GM18870 (cell line): ENCODE results near the gene RPS6KA2.
A peak's percentile ranks its signal among the peaks of the same experiment; 100 is the strongest.

Source experiments
- ATAC-seq: cut with Tn5 transposase; IDR thresholded peaks from one replicate; pipeline ENCODE4 v1.9.1; 2021; ENCODE audit warnings: moderate library complexity; ENCODE audit not compliant: unreplicated experiment

RPS6KA2 gene

GRCh38 chr6:166636191-166636933, 9.3 kb upstream of the RPS6KA2 start:
- no peak for ATAC-seq

- ATAC-seq = no peak
These were observed 8.2 kb upstream of the RPS6KA2 start for GRCh38 chr6:166635013-166635970.

DNA sequence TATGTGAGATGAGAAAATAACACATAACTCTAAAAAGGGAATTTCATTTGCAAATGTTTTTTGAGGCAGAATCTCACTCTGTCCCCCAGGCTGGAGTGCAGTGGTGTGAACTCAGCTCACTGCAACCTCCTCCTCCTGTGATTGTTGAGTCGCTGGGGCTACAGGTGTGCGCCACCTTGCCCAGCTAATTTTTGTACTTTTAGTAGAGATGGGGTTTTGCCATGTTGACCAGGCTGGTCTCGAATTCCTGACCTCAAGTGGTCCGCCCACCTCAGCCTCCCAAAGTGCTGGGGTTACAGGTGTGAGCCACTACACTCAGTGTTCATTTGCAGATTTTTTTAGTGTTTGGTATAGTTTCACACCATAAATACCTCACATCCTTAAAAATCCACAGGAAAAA, 7.5 kb upstream of the RPS6KA2 start:
- ATAC-seq = peak; percentile 6

DNA sequence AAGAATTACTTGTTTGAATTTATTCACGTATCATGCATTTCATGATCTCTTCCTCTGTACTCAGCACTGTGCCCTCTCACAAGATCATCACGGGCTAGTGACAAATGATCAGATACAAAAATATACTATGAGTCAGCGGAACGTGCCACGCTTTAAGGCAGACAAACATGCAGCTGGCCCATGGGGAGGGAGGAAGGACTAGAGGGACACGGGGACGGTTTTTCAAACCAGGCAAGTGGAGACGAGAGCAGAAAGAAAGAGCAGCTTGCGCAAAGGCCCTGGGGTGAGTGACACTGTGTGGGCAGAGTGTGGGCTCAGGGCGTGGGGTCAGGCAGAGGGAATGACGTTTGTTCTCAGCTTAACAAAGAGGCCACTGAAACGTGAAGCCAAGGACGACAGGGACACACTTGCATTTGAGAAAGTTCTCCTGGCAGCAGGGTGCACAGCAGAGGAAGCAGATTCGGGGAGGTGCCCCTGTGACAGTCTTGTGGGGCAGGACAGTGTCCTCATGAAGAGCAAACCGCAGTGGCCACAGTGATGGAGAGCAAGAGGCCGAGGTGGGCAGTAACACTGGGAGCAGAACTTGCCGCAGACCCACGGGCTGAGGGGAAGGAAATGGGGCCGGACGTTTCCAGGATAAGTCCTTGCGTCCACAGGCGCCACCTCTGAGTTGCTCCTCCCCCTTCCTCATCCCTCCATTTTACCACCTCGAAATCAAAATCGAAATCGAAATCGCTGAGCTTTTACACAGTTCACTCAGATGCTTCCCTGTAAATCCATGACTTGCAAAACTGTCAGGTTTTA, 6.9 kb upstream of the RPS6KA2 start:
- ATAC-seq = peak; percentile 63

DNA sequence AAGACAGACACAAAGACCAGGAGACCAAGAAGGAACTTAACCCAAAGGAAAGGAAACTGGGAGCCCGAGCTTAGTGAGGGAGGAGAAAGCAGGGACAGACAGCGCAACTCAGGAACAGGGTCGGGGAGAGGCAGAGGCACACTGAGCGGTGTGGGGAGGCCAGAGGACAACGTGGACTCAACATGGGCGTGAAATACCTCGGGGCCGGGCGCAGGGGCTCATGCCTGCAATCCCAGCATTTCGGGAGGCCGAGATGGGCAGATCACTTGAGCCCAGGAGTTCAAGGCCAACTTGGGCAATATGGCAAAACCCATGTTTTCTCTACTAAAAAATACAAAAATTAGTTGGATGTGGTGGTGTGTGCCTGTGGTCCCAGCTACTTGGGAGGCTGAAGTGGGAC, 5.7 kb upstream of the RPS6KA2 start:
- no peak for ATAC-seq

GRCh38 chr6:166630462-166630861, 3.4 kb upstream of the RPS6KA2 start:
- ATAC-seq = no peak

GRCh38 chr6:166629628-166630027, 2.6 kb upstream of the RPS6KA2 start:
- ATAC-seq = no peak

- peak; percentile 24 for ATAC-seq
These were observed 1.1 kb upstream of the RPS6KA2 start for GRCh38 chr6:166627875-166628801.

GRCh38 chr6:166626177-166627032, 646 bp downstream of the RPS6KA2 start:
- no peak for ATAC-seq

DNA sequence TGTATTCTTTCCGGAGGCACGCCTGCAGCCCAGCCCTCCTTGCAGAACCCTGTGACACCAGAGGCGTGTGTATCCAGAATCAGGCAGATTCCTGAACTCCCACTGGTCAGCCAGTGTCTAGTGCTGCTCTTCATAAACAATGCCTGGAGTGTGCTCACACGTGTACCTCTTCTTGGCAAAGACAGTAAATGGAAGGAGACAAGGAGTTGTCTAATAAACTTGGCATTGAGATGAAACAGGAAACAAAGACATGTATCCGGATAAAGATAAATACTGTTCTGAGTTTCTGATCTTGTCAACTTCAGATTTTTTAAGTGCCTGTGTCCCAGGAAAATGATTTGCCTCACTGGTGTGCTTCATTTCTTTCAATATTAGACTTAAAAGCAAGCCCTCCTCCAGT, 1.7 kb downstream of the RPS6KA2 start:
- no peak for ATAC-seq

- no peak for ATAC-seq
These were observed 2.8 kb downstream of the RPS6KA2 start for GRCh38 chr6:166624275-166624674.

DNA sequence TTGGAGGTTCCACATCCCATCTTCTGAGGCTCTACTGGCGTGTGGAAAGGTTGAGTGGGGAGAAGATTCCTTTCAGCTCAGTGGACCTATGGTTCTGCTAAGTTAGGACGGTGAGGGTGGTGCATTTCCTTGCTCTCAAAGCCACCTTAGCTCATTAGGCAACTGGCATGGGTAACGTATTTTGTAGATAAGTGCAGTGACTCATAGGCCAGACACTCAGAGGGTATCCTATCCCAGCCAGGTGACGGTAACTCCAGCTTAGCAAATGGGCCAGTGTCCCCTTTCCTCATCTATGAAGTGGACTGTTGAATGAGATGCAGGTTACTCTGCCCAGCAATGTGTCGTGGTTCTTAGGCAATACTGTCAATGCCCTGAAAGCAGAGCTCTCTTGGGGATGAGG, 3.7 kb downstream of the RPS6KA2 start:
- ATAC-seq = no peak

DNA sequence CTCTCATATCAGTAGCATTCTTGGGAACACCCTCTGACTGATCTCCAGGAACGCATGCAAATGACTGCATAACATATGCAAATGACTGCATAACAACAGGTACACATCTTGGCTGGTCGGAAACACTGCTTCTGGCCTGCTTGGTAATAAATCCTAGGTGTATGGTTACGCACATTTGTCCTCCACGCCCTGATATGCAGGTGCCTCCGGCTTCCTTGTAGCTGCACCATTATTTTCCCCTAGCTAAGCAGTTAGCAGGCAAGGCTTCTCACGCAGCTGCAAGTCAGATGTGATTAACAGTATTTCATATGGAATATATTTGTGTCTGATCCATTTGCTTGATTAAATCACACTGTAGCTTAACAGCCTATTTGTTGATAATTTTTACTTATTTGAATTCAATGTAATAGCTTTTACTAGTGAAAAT, 5.9 kb downstream of the RPS6KA2 start:
- no peak for ATAC-seq

- ATAC-seq = no peak
These were observed 6.5 kb downstream of the RPS6KA2 start for GRCh38 chr6:166620478-166621113.

GRCh38 chr6:166619912-166620311, 7.1 kb downstream of the RPS6KA2 start:
- no peak for ATAC-seq

- no peak for ATAC-seq
These were observed 7.9 kb downstream of the RPS6KA2 start for GRCh38 chr6:166618866-166619761.

DNA sequence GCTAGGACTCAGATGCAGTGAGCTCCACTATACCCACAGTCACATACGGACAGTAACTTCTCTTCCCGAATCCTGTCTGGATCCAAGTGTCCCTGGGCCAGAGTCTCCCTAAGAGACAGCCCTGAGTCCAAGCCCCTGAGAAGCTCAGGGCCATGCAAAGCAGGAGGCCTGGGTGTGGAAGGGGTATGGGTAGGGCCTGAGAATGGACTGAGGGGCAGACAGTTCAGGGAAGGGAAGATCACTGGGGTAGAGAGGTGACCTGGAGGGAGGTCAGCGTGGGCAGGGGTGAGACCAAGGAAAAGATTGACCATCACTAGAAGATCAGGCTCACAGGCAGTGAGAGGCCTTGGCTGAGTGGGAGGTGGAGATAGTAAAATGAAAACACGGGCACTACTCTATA, 8.8 kb downstream of the RPS6KA2 start:
- no peak for ATAC-seq

DNA sequence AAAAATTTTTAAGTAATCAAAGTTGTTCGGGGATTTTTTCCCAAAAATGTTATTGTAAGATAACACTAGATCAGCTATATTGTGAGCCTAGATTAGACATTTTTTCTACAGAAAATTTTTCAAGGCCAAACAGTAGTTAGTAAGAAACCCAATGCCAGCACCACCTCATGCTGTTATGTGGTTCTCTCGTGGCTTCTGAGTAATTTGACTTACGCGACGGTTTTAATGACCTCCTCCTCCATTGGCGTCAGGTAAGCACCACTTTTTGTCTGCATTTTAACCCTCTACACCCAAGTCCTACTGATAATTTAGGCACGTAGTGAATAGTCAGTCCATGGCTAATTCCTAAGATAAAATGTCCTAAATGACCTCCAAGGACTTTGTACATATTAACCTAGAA, 9.7 kb downstream of the RPS6KA2 start:
- ATAC-seq = no peak
